ES-I3 (cell line): ENCODE results near the gene GCFC2.

Source experiments
- H3K36me3 ChIP-seq: 2 replicates; pipeline ENCODE4 v1.6.1; 2013; ENCODE audit warnings: mild to moderate bottlenecking, low read length, control low read depth, moderate library complexity; ENCODE audit not compliant: insufficient read depth
- H3K4me1 ChIP-seq: 2 replicates; pipeline ENCODE4 v1.6.1; 2013; ENCODE audit warnings: mild to moderate bottlenecking, control low read depth, low read length; ENCODE audit not compliant: insufficient read depth
- H3K9ac ChIP-seq: 2 replicates; pipeline ENCODE4 v1.6.1; 2013; ENCODE audit warnings: low read depth, mild to moderate bottlenecking, low read length, moderate library complexity
- H3K9me3 ChIP-seq: 2 replicates; pipeline ENCODE4 v1.6.1; 2013; ENCODE audit warnings: mild to moderate bottlenecking, low read length, moderate library complexity; ENCODE audit not compliant: control insufficient read depth, insufficient read depth

GCFC2 gene

GRCh38 chr2:75656563-75656962, 54.2 kb downstream of the GCFC2 start:
- no peak overlapping the region for H3K9ac ChIP-seq
- H3K9me3 ChIP-seq = no peaks in the 10 kb centered on the region
- H3K36me3 ChIP-seq = peaks cover 14% of the 10 kb centered on the region
- H3K4me1 ChIP-seq = peaks cover 6% of the 10 kb centered on the region

GRCh38 chr2:75655861-75656260, 54.9 kb downstream of the GCFC2 start:
- H3K9ac ChIP-seq = no peak overlapping the region
- H3K9me3 ChIP-seq = no peaks in the 10 kb centered on the region
- peaks cover 4% of the 10 kb centered on the region for H3K4me1 ChIP-seq
- H3K36me3 ChIP-seq = peaks cover 17% of the 10 kb centered on the region

- Histone ChIP-seq H3K4me1 (no peaks in the 10 kb centered on the region), H3K9ac (no peak overlapping the region), H3K36me3 (peaks cover 16% of the 10 kb centered on the region), H3K9me3 (no peaks in the 10 kb centered on the region)
Observed at GRCh38 chr2:75654012-75654411, 56.7 kb downstream of the GCFC2 start.

GRCh38 chr2:75647771-75648170, 62.9 kb downstream of the GCFC2 start:
- H3K4me1 ChIP-seq = no peaks in the 10 kb centered on the region
- H3K9me3 ChIP-seq = no peaks in the 10 kb centered on the region
- H3K36me3 ChIP-seq = peaks cover 4% of the 10 kb centered on the region; the same call in 1 of the 2 replicates
- H3K9ac ChIP-seq = peak overlapping the region; percentile 86

- Histone ChIP-seq H3K4me1 (no peaks in the 10 kb centered on the region), H3K36me3 (peaks cover 4% of the 10 kb centered on the region; the same call in 1 of the 2 replicates), H3K9me3 (no peaks in the 10 kb centered on the region), H3K9ac (peak within 1 kb of the TSS; percentile 86)
Observed at GRCh38 chr2:75646583-75647425, 63.9 kb downstream of the GCFC2 start, which contains the start of gene MRPL19. TSS of gene MRPL19 (plus strand) at chr2:75646783. CDS start at chr2:75646808, 25 bp downstream.

GRCh38 chr2:75646090-75646582, 64.6 kb downstream of the GCFC2 start:
- H3K9me3 ChIP-seq = no peaks in the 10 kb centered on the region
- no peaks in the 10 kb centered on the region for H3K4me1 ChIP-seq
- H3K36me3 ChIP-seq = peaks cover 1% of the 10 kb centered on the region; the same call in 1 of the 2 replicates
- H3K9ac ChIP-seq = peak overlapping the region; percentile 86

- H3K36me3 ChIP-seq = no peaks in the 10 kb centered on the region
- H3K9ac ChIP-seq = peak overlapping the region; percentile 86; the same call in 1 of the 2 replicates
- H3K9me3 ChIP-seq = no peaks in the 10 kb centered on the region
- H3K4me1 ChIP-seq = no peaks in the 10 kb centered on the region
Observed at GRCh38 chr2:75645643-75646042, 65.1 kb downstream of the GCFC2 start.

GRCh38 chr2:75643980-75644379, 66.7 kb downstream of the GCFC2 start:
- Histone ChIP-seq H3K9me3 (no peaks in the 10 kb centered on the region), H3K4me1 (no peaks in the 10 kb centered on the region), H3K36me3 (no peaks in the 10 kb centered on the region), H3K9ac (no peak overlapping the region)

- Histone ChIP-seq H3K36me3 (no peaks in the 10 kb centered on the region), H3K9ac (no peak overlapping the region), H3K4me1 (no peaks in the 10 kb centered on the region), H3K9me3 (no peaks in the 10 kb centered on the region)
Observed at GRCh38 chr2:75641587-75641986, 69.1 kb downstream of the GCFC2 start.

- Histone ChIP-seq H3K9ac (no peak overlapping the region), H3K4me1 (no peaks in the 10 kb centered on the region), H3K36me3 (no peaks in the 10 kb centered on the region), H3K9me3 (no peaks in the 10 kb centered on the region)
Observed at GRCh38 chr2:75640621-75641121, 70.0 kb downstream of the GCFC2 start.

- H3K36me3 ChIP-seq = no peaks in the 10 kb centered on the region
- H3K9ac ChIP-seq = no peak overlapping the region
- H3K9me3 ChIP-seq = 0 out of 2 replicates have a peak, but pooled peaks cover 4% of the 10 kb centered on the region
- H3K4me1 ChIP-seq = no peaks in the 10 kb centered on the region
Observed at GRCh38 chr2:75637568-75637967, 73.1 kb downstream of the GCFC2 start.

GRCh38 chr2:75634945-75635344, 75.8 kb downstream of the GCFC2 start:
- H3K9me3 ChIP-seq = 0 out of 2 replicates have a peak, but pooled peaks cover 4% of the 10 kb centered on the region
- no peak overlapping the region for H3K9ac ChIP-seq
- H3K4me1 ChIP-seq = no peaks in the 10 kb centered on the region
- no peaks in the 10 kb centered on the region for H3K36me3 ChIP-seq

GRCh38 chr2:75633620-75634019, 77.1 kb downstream of the GCFC2 start:
- H3K9ac ChIP-seq = no peak overlapping the region
- no peaks in the 10 kb centered on the region for H3K4me1 ChIP-seq
- H3K36me3 ChIP-seq = no peaks in the 10 kb centered on the region
- H3K9me3 ChIP-seq = 0 out of 2 replicates have a peak, but pooled peaks cover 4% of the 10 kb centered on the region

GRCh38 chr2:75632813-75633212, 77.9 kb downstream of the GCFC2 start:
- Histone ChIP-seq H3K9ac (no peak overlapping the region), H3K36me3 (no peaks in the 10 kb centered on the region), H3K4me1 (no peaks in the 10 kb centered on the region), H3K9me3 (0 out of 2 replicates have a peak, but pooled peaks cover 4% of the 10 kb centered on the region)
